ENCODE data around the gene CSAD.
"Not testable (repeated sequence)": the region's sequence is repeated elsewhere in the genome, so short reads cannot be mapped to it uniquely, and the experiment has no call there.

The CSAD gene

GRCh38 chr12:53133722-53134121 is 47.0 kb downstream of the CSAD start:
- DNase-seq, result no peak

GRCh38 chr12:53131844-53132243 is 48.9 kb downstream of the CSAD start:
- no peak for DNase-seq

- no peak for DNase-seq
Observed at GRCh38 chr12:53128780-53129569, 51.8 kb downstream of the CSAD start.

GRCh38 chr12:53127169-53127568 is 53.6 kb downstream of the CSAD start:
- no peak for DNase-seq

- no peak for DNase-seq
Observed at GRCh38 chr12:53124352-53124723, 56.4 kb downstream of the CSAD start.

- DNase-seq, result no peak
Observed at GRCh38 chr12:53123578-53124351, 57.0 kb downstream of the CSAD start.

- DNase-seq, result no peak
Observed at GRCh38 chr12:53122961-53123468, 57.7 kb downstream of the CSAD start.

GRCh38 chr12:53120685-53121525 is 59.8 kb downstream of the CSAD start:
- DNase-seq, result no peak

- DNase-seq, result no peak
Observed at GRCh38 chr12:53118751-53119300, 61.9 kb downstream of the CSAD start.

GRCh38 chr12:53115891-53116648 is 64.7 kb downstream of the CSAD start:
- DNase-seq, result no peak

- DNase-seq, result no peak
Observed at GRCh38 chr12:53115112-53115890, 65.4 kb downstream of the CSAD start.

GRCh38 chr12:53113951-53114350 is 66.8 kb downstream of the CSAD start:
- DNase-seq, result no peak

- DNase-seq, result no peak
Observed at GRCh38 chr12:53113136-53113705, 67.5 kb downstream of the CSAD start.

GRCh38 chr12:53112431-53112830 is 68.3 kb downstream of the CSAD start:
- not testable (repeated sequence) for DNase-seq
